Colon (tissue), 2 donors: ENCODE results near the gene PAXIP1.
"Not testable (repeated sequence)": the region's sequence is repeated elsewhere in the genome, so short reads cannot be mapped to it uniquely, and the experiment has no call there.

ENCODE experiments used
- FAIRE-seq: peaks from 2 replicates; lab custom pipeline; 2012; peaks lifted over from hg19 to GRCh38; lab: Jason Lieb, UNC
- donor health status: control.
- donor health status: control.

PAXIP1 gene

GRCh38 chr7:155003092-155003375 is at the start of gene PAXIP1:
Gene PAXIP1, minus strand, starts transcription at chr7:155003124. Its CDS starts 195 bp downstream, at chr7:155002929.
- FAIRE-seq = no peak

GRCh38 chr7:155051355-155051754 is 48.4 kb upstream of the PAXIP1 start:
- FAIRE-seq = no peak

- FAIRE-seq = no peak
Measured at GRCh38 chr7:155048006-155048405, 45.1 kb upstream of the PAXIP1 start.

GRCh38 chr7:155043756-155044155 is 40.8 kb upstream of the PAXIP1 start:
- FAIRE-seq = no peak

GRCh38 chr7:155038335-155038734 is 35.4 kb upstream of the PAXIP1 start:
- no peak for FAIRE-seq

GRCh38 chr7:155034495-155034894 is 31.6 kb upstream of the PAXIP1 start:
- FAIRE-seq = not testable (repeated sequence)

GRCh38 chr7:155032978-155033377 is 30.1 kb upstream of the PAXIP1 start:
- FAIRE-seq = no peak

- no peak for FAIRE-seq
Measured at GRCh38 chr7:155027879-155028278, 25.0 kb upstream of the PAXIP1 start.

- no peak for FAIRE-seq
Measured at GRCh38 chr7:155021699-155022145, 18.8 kb upstream of the PAXIP1 start.

GRCh38 chr7:155020996-155021395 is 18.1 kb upstream of the PAXIP1 start:
- FAIRE-seq = no peak

GRCh38 chr7:155017834-155018233 is 14.9 kb upstream of the PAXIP1 start:
- no peak for FAIRE-seq

GRCh38 chr7:155011086-155011485 is 8.2 kb upstream of the PAXIP1 start:
- FAIRE-seq = no peak

GRCh38 chr7:155009570-155010157 is 6.7 kb upstream of the PAXIP1 start:
- FAIRE-seq = no peak

GRCh38 chr7:155007947-155008346 is 5.0 kb upstream of the PAXIP1 start:
- FAIRE-seq = no peak

- FAIRE-seq = no peak
Measured at GRCh38 chr7:155003376-155004214, 671 bp upstream of the PAXIP1 start.

- no peak for FAIRE-seq
Measured at GRCh38 chr7:155002411-155003091, 373 bp downstream of the PAXIP1 start.

- no peak for FAIRE-seq
Measured at GRCh38 chr7:155001756-155002410, 1.0 kb downstream of the PAXIP1 start.

- no peak for FAIRE-seq
Measured at GRCh38 chr7:155000795-155001194, 2.1 kb downstream of the PAXIP1 start.

- FAIRE-seq = no peak
Measured at GRCh38 chr7:154998481-154998880, 4.4 kb downstream of the PAXIP1 start.

GRCh38 chr7:154997840-154998370 is 5.0 kb downstream of the PAXIP1 start:
- no peak for FAIRE-seq

GRCh38 chr7:154996756-154997155 is 6.2 kb downstream of the PAXIP1 start:
- no peak for FAIRE-seq

- FAIRE-seq = no peak
Measured at GRCh38 chr7:154996101-154996500, 6.8 kb downstream of the PAXIP1 start.
